ENCODE results near the gene CXCR6.

GRCh38 chr3:45981346-45982074 is 38.2 kb downstream of the CXCR6 start:
- no peak for TF ChIP-seq CTCF (IDR thresholded peaks at IDR 0.05)
- no peak for TF ChIP-seq POLR2A (IDR thresholded peaks at IDR 0.05)
- TF ChIP-seq POLR2AphosphoS5 (IDR thresholded peaks at IDR 0.05): no peak
